Measurements from ENCODE around the gene PET100. TPM values are rescaled to one million over a fixed set of nuclear protein-coding genes. Genes with fewer than 3 reads are reported as not detected.

Gene PET100
- polyA plus RNA-seq, 2 of the 4 experiments (the other 2 are of a cell fraction), result 48.6 to 99.3 TPM

DNA sequence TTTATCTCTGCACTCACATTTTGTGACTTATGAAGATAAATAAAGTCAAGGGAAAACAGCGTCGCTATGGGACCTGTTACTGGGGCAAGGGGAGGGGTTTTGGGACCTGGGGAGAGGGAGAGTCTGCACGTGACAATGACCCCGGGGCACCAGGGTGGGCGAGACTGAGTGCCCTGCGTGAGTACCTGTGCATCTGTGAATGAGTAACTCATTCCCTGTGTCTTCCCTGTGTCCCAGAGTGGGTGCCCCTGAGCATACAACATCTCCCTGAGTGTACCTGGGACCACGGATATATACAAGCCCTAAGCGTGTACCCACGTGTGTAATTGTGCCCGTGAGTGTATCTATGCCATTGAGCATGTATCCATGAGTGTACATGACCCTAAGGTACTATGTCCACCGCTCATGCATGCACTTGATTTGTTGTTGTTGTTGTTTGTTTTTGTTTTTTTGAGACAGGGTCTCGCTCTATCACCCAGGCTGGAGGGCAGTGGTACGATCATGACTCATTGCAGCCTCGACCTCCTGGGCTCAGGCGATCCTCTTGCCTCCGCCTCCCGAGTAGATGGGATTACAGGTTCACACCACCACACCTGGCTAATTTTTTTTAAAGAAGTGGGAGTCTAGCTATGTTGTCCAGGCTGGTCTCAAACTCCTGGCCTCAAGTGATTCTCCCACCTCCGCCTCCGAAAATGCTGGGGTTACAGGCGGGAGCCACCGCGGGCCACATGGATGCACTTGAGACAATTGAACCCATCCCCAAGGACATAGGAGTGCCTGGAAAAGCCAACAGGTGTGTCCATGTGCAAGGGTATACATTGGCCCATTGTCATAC lies 50.4 kb downstream of the PET100 start:
- ATAC-seq (no peak; a peak in 3 of 6 replicates), DNase-seq (ENCODE audit: low read depth in 1 of 2, low spot score in 1 of 2) (no peak), FAIRE-seq (no peak)
- Histone ChIP-seq H3K9me3 (no peaks in the 10 kb centered on the region), H3K27ac (peak overlapping the region; percentile 99), H3K4me3 (peak overlapping the region; percentile 99), H3K4me2 (peak overlapping the region; percentile 100), H3K4me1 (peaks cover 10% of the 10 kb centered on the region; the same call in 2 of the 3 replicates)
- WGBS (ENCODE audit: missing lambda C conversion rate), result 45% methylated on average over 17 of the region's 22 CpGs
- ChIA-PET CTCF (interaction anchor here (0.6 to 3.2 kb wide), 32 partner anchors 9 to 581 kb away, joined by 3 to 45 read pairs (median 4); partner anchors contain the start of genes CD209 and RETN), POLR2A (interaction anchor here (1.0 to 2.0 kb wide), 2 partner anchors 112 to 120 kb away, joined by 3 to 5 read pairs; no protein-coding TSS in a partner anchor)
- TF ChIP-seq ZNF302 (CRISPR knock-in tag; IDR thresholded peaks at IDR 0.05) (no peak), TFCP2L1 (CRISPR knock-in tag; IDR thresholded peaks at IDR 0.05) (no peak), HEYL (CRISPR knock-in tag; IDR thresholded peaks at IDR 0.05) (no peak), EP300 (IDR thresholded peaks at IDR 0.05) (no peak), ZC3H11A (IDR thresholded peaks at IDR 0.05) (no peak), PHF8 (IDR thresholded peaks at IDR 0.05; ENCODE audit: borderline replicate concordance, low read depth) (no peak), GATA3 (IDR thresholded peaks at IDR 0.05; ENCODE audit: borderline replicate concordance) (no peak), KDM1A (IDR thresholded peaks at IDR 0.05; ENCODE audit: low read depth) (no peak), HOXB13 (CRISPR knock-in tag; IDR thresholded peaks at IDR 0.05; ENCODE audit: low read depth) (no peak), EHF (CRISPR knock-in tag; IDR thresholded peaks at IDR 0.05) (no peak), ZSCAN20 (CRISPR knock-in tag; IDR thresholded peaks at IDR 0.05) (no peak), RARB (CRISPR knock-in tag; IDR thresholded peaks at IDR 0.05) (no peak)
- TF ChIP-seq, protein P1, sequence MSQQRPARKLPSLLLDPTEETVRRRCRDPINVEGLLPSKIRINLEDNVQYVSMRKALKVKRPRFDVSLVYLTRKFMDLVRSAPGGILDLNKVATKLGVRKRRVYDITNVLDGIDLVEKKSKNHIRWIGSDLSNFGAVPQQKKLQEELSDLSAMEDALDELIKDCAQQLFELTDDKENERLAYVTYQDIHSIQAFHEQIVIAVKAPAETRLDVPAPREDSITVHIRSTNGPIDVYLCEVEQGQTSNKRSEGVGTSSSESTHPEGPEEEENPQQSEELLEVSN (IDR thresholded peaks at IDR 0.05; ENCODE audit: borderline replicate concordance, low read depth), result no peak
- TF ChIP-seq, protein P2, sequence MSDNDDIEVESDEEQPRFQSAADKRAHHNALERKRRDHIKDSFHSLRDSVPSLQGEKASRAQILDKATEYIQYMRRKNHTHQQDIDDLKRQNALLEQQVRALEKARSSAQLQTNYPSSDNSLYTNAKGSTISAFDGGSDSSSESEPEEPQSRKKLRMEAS (IDR thresholded peaks at IDR 0.05), result no peak

DNA sequence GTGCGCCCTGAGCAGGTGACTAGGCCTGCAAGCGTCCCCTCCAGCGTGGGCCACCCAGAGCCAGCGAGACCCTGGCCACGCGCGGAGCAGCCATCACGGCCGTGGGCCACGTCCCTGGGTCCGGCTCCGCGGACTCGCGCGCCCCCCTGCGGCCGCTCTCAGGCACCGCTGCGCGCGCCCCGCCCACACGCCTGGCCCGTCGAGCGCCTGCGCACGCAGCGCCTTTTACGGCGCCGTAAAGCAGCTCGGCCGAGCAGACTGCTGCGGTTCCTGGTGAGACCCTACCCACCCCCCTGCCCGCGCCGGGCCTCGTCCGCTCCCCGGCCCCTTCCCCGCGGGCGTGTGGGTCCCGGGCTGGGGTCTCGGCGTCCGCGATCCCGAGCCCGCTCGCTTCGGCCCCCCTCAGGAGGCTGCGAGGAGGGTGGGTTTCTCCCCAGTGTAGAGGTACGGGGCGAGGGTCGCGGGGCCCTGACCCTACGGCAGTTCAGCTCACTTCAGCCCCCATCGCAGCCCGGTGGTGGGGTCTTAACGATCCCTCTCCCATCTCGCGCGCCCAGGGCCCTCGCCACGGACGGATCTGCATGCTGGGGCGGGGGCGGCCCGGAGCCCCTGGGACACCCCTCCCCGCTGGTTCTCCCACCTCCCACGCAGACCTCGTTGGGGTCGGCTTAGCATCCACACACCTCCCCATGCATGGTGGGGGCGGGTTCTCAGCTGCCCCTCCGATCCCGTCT lies 51.2 kb downstream of the PET100 start, which contains the start of gene TRAPPC5:
TRAPPC5 (plus strand) TSS at position 228 of the 734 bp plus-strand sequence. CDS start 1,421 bp downstream, outside the sequence.
- H3K4me2 ChIP-seq, result peak within 1 kb of the TSS; percentile 100
- peak; percentile 39 to 75 for DNase-seq (ENCODE audit: low read depth in 1 of 2, low spot score in 1 of 2)
- CTCF ChIA-PET, result interaction anchor here (0.6 to 3.2 kb wide), 51 partner anchors 8 to 585 kb away, joined by 3 to 45 read pairs (median 4); partner anchors contain the start of genes CD209, PET100, RETN and STXBP2
- no peak for FAIRE-seq
- POLR2A ChIA-PET, result interaction anchor here (1.0 to 2.0 kb wide), 2 partner anchors 112 to 119 kb away, joined by 3 to 5 read pairs; no protein-coding TSS in a partner anchor
- peak within 1 kb of the TSS; percentile 99 for H3K4me3 ChIP-seq
- 0% methylated on average over 6 of the region's 79 CpGs for WGBS (ENCODE audit: missing lambda C conversion rate)
- H3K4me1 ChIP-seq, result peaks cover 10% of the 10 kb centered on the region; the same call in 2 of the 3 replicates
- ATAC-seq, result peak; percentile 70 to 83
- peak within 1 kb of the TSS; percentile 99 for H3K27ac ChIP-seq
- H3K9me3 ChIP-seq, result no peaks in the 10 kb centered on the region
- TF ChIP-seq, protein P3, sequence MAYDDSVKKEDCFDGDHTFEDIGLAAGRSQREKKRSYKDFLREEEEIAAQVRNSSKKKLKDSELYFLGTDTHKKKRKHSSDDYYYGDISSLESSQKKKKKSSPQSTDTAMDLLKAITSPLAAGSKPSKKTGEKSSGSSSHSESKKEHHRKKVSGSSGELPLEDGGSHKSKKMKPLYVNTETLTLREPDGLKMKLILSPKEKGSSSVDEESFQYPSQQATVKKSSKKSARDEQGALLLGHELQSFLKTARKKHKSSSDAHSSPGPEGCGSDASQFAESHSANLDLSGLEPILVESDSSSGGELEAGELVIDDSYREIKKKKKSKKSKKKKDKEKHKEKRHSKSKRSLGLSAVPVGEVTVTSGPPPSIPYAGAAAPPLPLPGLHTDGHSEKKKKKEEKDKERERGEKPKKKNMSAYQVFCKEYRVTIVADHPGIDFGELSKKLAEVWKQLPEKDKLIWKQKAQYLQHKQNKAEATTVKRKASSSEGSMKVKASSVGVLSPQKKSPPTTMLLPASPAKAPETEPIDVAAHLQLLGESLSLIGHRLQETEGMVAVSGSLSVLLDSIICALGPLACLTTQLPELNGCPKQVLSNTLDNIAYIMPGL (CRISPR knock-in tag; IDR thresholded peaks at IDR 0.05; ENCODE audit: borderline replicate concordance), result no peak
- TF ChIP-seq JUN (IDR thresholded peaks at IDR 0.05), result peak in 1 of 2 experiments; percentile 57; a peak in 1 of 5 replicates
- peak; percentile 68 to 89 for TF ChIP-seq RAD21 (conservative IDR thresholded peaks at IDR 0.05 in 1 of 2, IDR thresholded peaks at IDR 0.05 in 1 of 2)
- TF ChIP-seq, protein P4, sequence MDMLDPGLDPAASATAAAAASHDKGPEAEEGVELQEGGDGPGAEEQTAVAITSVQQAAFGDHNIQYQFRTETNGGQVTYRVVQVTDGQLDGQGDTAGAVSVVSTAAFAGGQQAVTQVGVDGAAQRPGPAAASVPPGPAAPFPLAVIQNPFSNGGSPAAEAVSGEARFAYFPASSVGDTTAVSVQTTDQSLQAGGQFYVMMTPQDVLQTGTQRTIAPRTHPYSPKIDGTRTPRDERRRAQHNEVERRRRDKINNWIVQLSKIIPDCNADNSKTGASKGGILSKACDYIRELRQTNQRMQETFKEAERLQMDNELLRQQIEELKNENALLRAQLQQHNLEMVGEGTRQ (IDR thresholded peaks at IDR 0.05), result no peak
- TF ChIP-seq, protein P5, sequence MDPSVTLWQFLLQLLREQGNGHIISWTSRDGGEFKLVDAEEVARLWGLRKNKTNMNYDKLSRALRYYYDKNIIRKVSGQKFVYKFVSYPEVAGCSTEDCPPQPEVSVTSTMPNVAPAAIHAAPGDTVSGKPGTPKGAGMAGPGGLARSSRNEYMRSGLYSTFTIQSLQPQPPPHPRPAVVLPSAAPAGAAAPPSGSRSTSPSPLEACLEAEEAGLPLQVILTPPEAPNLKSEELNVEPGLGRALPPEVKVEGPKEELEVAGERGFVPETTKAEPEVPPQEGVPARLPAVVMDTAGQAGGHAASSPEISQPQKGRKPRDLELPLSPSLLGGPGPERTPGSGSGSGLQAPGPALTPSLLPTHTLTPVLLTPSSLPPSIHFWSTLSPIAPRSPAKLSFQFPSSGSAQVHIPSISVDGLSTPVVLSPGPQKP (IDR thresholded peaks at IDR 0.05; ENCODE audit: low read depth, low read length), result no peak
- no peak for TF ChIP-seq CEBPB (IDR thresholded peaks at IDR 0.05)
- no peak for TF ChIP-seq HOXB5 (CRISPR knock-in tag; IDR thresholded peaks at IDR 0.05)
- no peak for TF ChIP-seq EP300 (IDR thresholded peaks at IDR 0.05)
- no peak for TF ChIP-seq HOXA7 (CRISPR knock-in tag; IDR thresholded peaks at IDR 0.05)
- TF ChIP-seq SMC3 (IDR thresholded peaks at IDR 0.05), result peak; percentile 76
- TF ChIP-seq FOSB (CRISPR knock-in tag; IDR thresholded peaks at IDR 0.05), result no peak
- TF ChIP-seq, protein P1 (IDR thresholded peaks at IDR 0.05; ENCODE audit: borderline replicate concordance, low read depth), result no peak
- no peak for TF ChIP-seq EHF (CRISPR knock-in tag; IDR thresholded peaks at IDR 0.05)
- no peak for TF ChIP-seq HEYL (CRISPR knock-in tag; IDR thresholded peaks at IDR 0.05)

Data from A549 (cell line).